ENCODE data around the gene DRAM2.

Gene DRAM2

GRCh38 chr1:111140680-111140967 is 731 bp upstream of the DRAM2 start:
- POLR2A ChIA-PET (ENCODE audit: low non-redundant PET) = no interaction called here
- peak; percentile 80 for DNase-seq (ENCODE audit: low spot score)
- CTCF ChIA-PET = no interaction called here
- TF ChIP-seq CTCF (conservative IDR thresholded peaks at IDR 0.05; ENCODE audit: low read depth) = no peak
- peak overlapping the region; percentile 95 for H3K27ac ChIP-seq

GRCh38 chr1:111139324-111139955 is 453 bp downstream of the DRAM2 start:
- ChIA-PET POLR2A (ENCODE audit: low non-redundant PET) (no interaction called here), CTCF (interaction anchor here (0.7 kb wide), 1 partner anchor 1154 kb away, joined by 3 read pairs; no protein-coding TSS in a partner anchor)
- H3K27ac ChIP-seq = peak overlapping the region; percentile 95
- TF ChIP-seq CTCF (conservative IDR thresholded peaks at IDR 0.05; ENCODE audit: low read depth) = no peak
- peak; percentile 57 for DNase-seq (ENCODE audit: low spot score)

GRCh38 chr1:111133866-111134265 is 6.0 kb downstream of the DRAM2 start:
- TF ChIP-seq CTCF (conservative IDR thresholded peaks at IDR 0.05; ENCODE audit: low read depth) = no peak
- CTCF ChIA-PET = no interaction called here
- POLR2A ChIA-PET (ENCODE audit: low non-redundant PET) = no interaction called here
- no peak for DNase-seq (ENCODE audit: low spot score)
- H3K27ac ChIP-seq = no peak overlapping the region

- DNase-seq (ENCODE audit: low spot score) = no peak
- TF ChIP-seq CTCF (conservative IDR thresholded peaks at IDR 0.05; ENCODE audit: low read depth) = no peak
- H3K27ac ChIP-seq = no peak overlapping the region
- ChIA-PET CTCF (interaction anchor here (0.9 kb wide), 1 partner anchor 10 kb away, joined by 4 read pairs; no protein-coding TSS in a partner anchor), POLR2A (ENCODE audit: low non-redundant PET) (no interaction called here)
Observed at GRCh38 chr1:111131693-111132092, 8.2 kb downstream of the DRAM2 start.

- no peak for DNase-seq (ENCODE audit: low spot score)
- no peak for TF ChIP-seq CTCF (conservative IDR thresholded peaks at IDR 0.05; ENCODE audit: low read depth)
- ChIA-PET CTCF (no interaction called here), POLR2A (ENCODE audit: low non-redundant PET) (no interaction called here)
- no peak overlapping the region for H3K27ac ChIP-seq
Observed at GRCh38 chr1:111129376-111129775, 10.5 kb downstream of the DRAM2 start.

GRCh38 chr1:111127923-111128643 is 11.8 kb downstream of the DRAM2 start:
- ChIA-PET CTCF (no interaction called here), POLR2A (ENCODE audit: low non-redundant PET) (no interaction called here)
- TF ChIP-seq CTCF (conservative IDR thresholded peaks at IDR 0.05; ENCODE audit: low read depth) = no peak
- no peak overlapping the region for H3K27ac ChIP-seq
- DNase-seq (ENCODE audit: low spot score) = no peak
